Sigmoid colon (tissue), 7 donors: Measurements from ENCODE around the gene DAPK2. TPM values are rescaled to one million over a fixed set of nuclear protein-coding genes. Genes with fewer than 3 reads are reported as not detected.
A peak's percentile ranks its signal among the peaks of the same experiment; 100 is the strongest.

Source experiments
- DNase-seq: peaks from one replicate; pipeline ENCODE4 v3.0.0-alpha.2; 2019
- H3K27ac ChIP-seq, 4 donors: fragments of 200-600 bp; sonication (generic); one replicate each; pipeline ENCODE4 v1.5.1; 2016 to 2019; ENCODE audit warnings: mild to moderate bottlenecking in 1 of 4
- H3K27me3 ChIP-seq, 3 donors: fragments of 200-600 bp; sonication (generic); one replicate each; pipeline ENCODE4 v1.5.1; 2019; ENCODE audit warnings: mild to moderate bottlenecking in 1 of 3
- H3K36me3 ChIP-seq, 4 donors: fragments of 200-600 bp; sonication (generic); one replicate each; pipeline ENCODE4 v1.5.1; 2016 to 2019
- H3K4me1 ChIP-seq, 4 donors: fragments of 200-600 bp; sonication (generic); one replicate each; pipeline ENCODE4 v1.5.1; 2017 to 2019
- H3K4me3 ChIP-seq, 4 donors: fragments of 200-600 bp; sonication (generic); one replicate each; pipeline ENCODE4 v1.5.1; 2017 to 2019; ENCODE audit warnings: mild to moderate bottlenecking in 2 of 4, moderate library complexity in 1 of 4
- H3K9me3 ChIP-seq, 4 donors: fragments of 200-600 bp in 3 of 4; sonication (generic) in 3 of 4; one replicate each; pipeline versions ENCODE4 v1.5.1 to v1.6.1; 2013 to 2019
- EP300 ChIP-seq, 4 donors: sonication (generic); formaldehyde crosslinking; IDR thresholded peaks; one replicate each; pipeline ENCODE4 v1.6.1; 2017; ENCODE audit warnings: antibody characterized with exemption in 4 of 4
- POLR2A ChIP-seq, 2 donors: fragments of 450-650 bp; IDR thresholded peaks; one replicate each; pipeline ENCODE4 v1.6.1; 2016; ENCODE audit warnings: antibody characterized with exemption in 2 of 2, mild to moderate bottlenecking in 2 of 2, moderate library complexity in 2 of 2
- POLR2AphosphoS5 ChIP-seq, 4 donors: sonication (generic); formaldehyde crosslinking; IDR thresholded peaks; one replicate each; pipeline ENCODE4 v1.6.1; 2017; ENCODE audit warnings: antibody characterized with exemption in 4 of 4
- WGBS, 2 donors: extraction: QIAGEN DNeasy Blood & Tissue Kit; methylation state at CpG; one replicate each; pipeline ENCODE4 v1.1.7; 2013; 5-methylcytosine and 5-hydroxymethylcytosine counted together
- intact Hi-C: fragments of 100-400 bp; cut with DNase I; formaldehyde crosslinking; loops from one replicate; pipeline ENCODE4 v1.15.1; 2023
- polyA plus RNA-seq, 3 donors: library from polyadenylated mRNA; stranded (reverse); fragments of 200-250 nt; gene quantifications; one replicate each; pipeline ENCODE4 v1.2.3, GENCODE V29; 2013
- total RNA-seq, 4 donors: library from RNA; depleted of rRNA; stranded (reverse); fragments of >200 nt; gene quantifications; one replicate each; pipeline ENCODE4 v1.1.0, GENCODE V29; 2016
- TF ChIP-seq, protein P1 (sequence below), 4 experiments: fragments of 450-650 bp in 3 of 4; fragments of 200-600 bp in 1 of 4; IDR thresholded peaks; one replicate each; pipeline ENCODE4 v1.5.1; 2016 to 2019; ENCODE audit warnings: antibody characterized with exemption in 4 of 4, mild to moderate bottlenecking in 3 of 4, moderate library complexity in 2 of 4
- donor health status: healthy with polysubstance abuse.
- donor health status: Bipolar disorder and iron deficiency.
- donor health status: healthy.

DAPK2 gene
- total and polyA plus RNA-seq, 7 donors = 2.1 to 27.7 (median 5.5) TPM

GRCh38 chr15:64001148-64001547 lies 45.1 kb downstream of the DAPK2 start:
- H3K27ac ChIP-seq = no peak overlapping the region
- H3K27me3 ChIP-seq = no peaks in the 10 kb centered on the region
- intact Hi-C loops = no loop called here
- WGBS, 2 donors = 62 to 69% methylated on average over 5 of the region's 5 CpGs
- no peak overlapping the region for H3K4me3 ChIP-seq
- TF ChIP-seq POLR2A (IDR thresholded peaks at IDR 0.05) (no peak), EP300 (IDR thresholded peaks at IDR 0.05) (no peak), POLR2AphosphoS5 (IDR thresholded peaks at IDR 0.05) (no peak)
- TF ChIP-seq, protein P1, sequence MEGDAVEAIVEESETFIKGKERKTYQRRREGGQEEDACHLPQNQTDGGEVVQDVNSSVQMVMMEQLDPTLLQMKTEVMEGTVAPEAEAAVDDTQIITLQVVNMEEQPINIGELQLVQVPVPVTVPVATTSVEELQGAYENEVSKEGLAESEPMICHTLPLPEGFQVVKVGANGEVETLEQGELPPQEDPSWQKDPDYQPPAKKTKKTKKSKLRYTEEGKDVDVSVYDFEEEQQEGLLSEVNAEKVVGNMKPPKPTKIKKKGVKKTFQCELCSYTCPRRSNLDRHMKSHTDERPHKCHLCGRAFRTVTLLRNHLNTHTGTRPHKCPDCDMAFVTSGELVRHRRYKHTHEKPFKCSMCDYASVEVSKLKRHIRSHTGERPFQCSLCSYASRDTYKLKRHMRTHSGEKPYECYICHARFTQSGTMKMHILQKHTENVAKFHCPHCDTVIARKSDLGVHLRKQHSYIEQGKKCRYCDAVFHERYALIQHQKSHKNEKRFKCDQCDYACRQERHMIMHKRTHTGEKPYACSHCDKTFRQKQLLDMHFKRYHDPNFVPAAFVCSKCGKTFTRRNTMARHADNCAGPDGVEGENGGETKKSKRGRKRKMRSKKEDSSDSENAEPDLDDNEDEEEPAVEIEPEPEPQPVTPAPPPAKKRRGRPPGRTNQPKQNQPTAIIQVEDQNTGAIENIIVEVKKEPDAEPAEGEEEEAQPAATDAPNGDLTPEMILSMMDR (IDR thresholded peaks at IDR 0.05) = no peak
- H3K9me3 ChIP-seq = no peaks in the 10 kb centered on the region
- DNase-seq = no peak
- no peaks in the 10 kb centered on the region for H3K4me1 ChIP-seq
- H3K36me3 ChIP-seq = no peaks in the 10 kb centered on the region

GRCh38 chr15:64000183-64000951 lies 45.9 kb downstream of the DAPK2 start:
- no peaks in the 10 kb centered on the region for H3K36me3 ChIP-seq

DNA sequence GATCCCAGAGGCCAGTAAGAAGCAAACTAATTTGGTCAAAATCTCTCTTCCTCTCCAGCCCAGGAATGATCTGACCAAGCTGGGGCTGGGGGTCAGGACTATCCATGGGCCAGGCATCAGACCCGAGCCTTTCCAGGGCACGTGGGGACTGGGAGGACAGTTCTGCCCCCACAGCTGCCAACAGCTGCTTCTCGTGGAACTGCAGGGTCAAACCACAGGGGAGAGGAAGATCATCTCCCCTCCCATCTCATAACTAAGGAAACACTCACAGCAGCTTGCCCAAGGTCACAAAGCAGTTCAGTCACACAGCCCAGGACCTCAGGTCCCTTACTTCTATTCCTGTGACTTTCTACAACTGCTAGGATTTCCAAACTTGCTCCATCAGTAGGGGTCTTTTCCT lies 47.1 kb downstream of the DAPK2 start:
- H3K4me3 ChIP-seq = no peak overlapping the region
- intact Hi-C loops = no loop called here
- H3K36me3 ChIP-seq = no peaks in the 10 kb centered on the region
- H3K9me3 ChIP-seq = no peaks in the 10 kb centered on the region
- H3K4me1 ChIP-seq = no peaks in the 10 kb centered on the region
- no peak for TF ChIP-seq EP300 (IDR thresholded peaks at IDR 0.05)
- TF ChIP-seq, protein P1 (IDR thresholded peaks at IDR 0.05) = no peak
- TF ChIP-seq POLR2A (IDR thresholded peaks at IDR 0.05) = no peak
- peak in 1 of 4 donors; percentile 13 for TF ChIP-seq POLR2AphosphoS5 (IDR thresholded peaks at IDR 0.05)
- no peaks in the 10 kb centered on the region for H3K27me3 ChIP-seq
- no peak overlapping the region for H3K27ac ChIP-seq
- 27 to 54% methylated on average over 3 of the region's 3 CpGs for WGBS, 2 donors
- DNase-seq = no peak

More at GRCh38 chr15:64000183-64000951, 45.9 kb downstream of the DAPK2 start:
- Histone ChIP-seq H3K9me3 (no peaks in the 10 kb centered on the region), H3K27ac (no peak overlapping the region), H3K4me1 (no peaks in the 10 kb centered on the region), H3K4me3 (no peak overlapping the region), H3K27me3 (no peaks in the 10 kb centered on the region)
- intact Hi-C loops = no loop called here
- 60 to 81% methylated on average over 4 of the region's 4 CpGs for WGBS, 2 donors
- TF ChIP-seq POLR2A (IDR thresholded peaks at IDR 0.05) (no peak), POLR2AphosphoS5 (IDR thresholded peaks at IDR 0.05) (no peak), EP300 (IDR thresholded peaks at IDR 0.05) (no peak)
- TF ChIP-seq, protein P1 (IDR thresholded peaks at IDR 0.05) = no peak
- no peak for DNase-seq

DNA sequence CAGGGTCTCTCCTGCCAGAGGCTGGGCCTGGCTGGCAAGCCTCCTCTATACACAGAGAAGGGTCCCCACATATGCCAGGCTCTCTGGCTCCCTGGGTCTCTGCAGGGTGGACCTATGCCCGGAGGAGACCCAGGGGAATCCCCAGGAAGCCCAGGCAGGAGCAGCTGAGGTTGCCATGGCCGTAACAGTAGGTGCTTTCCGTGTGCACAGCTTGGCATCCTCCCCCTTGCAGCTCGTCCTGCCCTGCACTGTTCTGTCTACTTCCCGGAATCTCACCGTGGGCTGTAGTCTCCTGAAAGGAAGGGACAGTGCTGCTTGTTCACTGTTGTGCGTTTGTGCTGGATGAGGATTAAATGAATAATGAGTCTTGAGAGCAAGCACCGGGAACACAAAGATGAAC lies 47.8 kb downstream of the DAPK2 start:
- 48 to 59% methylated on average over 8 of the region's 8 CpGs for WGBS, 2 donors
- H3K27ac ChIP-seq = no peak overlapping the region
- H3K4me3 ChIP-seq = no peak overlapping the region
- intact Hi-C loops = no loop called here
- TF ChIP-seq POLR2AphosphoS5 (IDR thresholded peaks at IDR 0.05) (no peak), POLR2A (IDR thresholded peaks at IDR 0.05) (no peak), EP300 (IDR thresholded peaks at IDR 0.05) (no peak)
- TF ChIP-seq, protein P1 (IDR thresholded peaks at IDR 0.05) = no peak
- no peak for DNase-seq
- no peaks in the 10 kb centered on the region for H3K4me1 ChIP-seq
- no peaks in the 10 kb centered on the region for H3K36me3 ChIP-seq
- H3K27me3 ChIP-seq = no peaks in the 10 kb centered on the region
- no peaks in the 10 kb centered on the region for H3K9me3 ChIP-seq
